Hematopoietic multipotent progenitor cell treated with erythropoietin and hydrocortisone succinate and interleukin-3 and kit ligand, for 8 days (in vitro differentiated cells): Measurements from ENCODE around the gene FBLN7.

Source experiments
- DNase-seq: peaks from one replicate; pipeline ENCODE4 v3.0.0-alpha.2; 2015

The FBLN7 gene

DNA sequence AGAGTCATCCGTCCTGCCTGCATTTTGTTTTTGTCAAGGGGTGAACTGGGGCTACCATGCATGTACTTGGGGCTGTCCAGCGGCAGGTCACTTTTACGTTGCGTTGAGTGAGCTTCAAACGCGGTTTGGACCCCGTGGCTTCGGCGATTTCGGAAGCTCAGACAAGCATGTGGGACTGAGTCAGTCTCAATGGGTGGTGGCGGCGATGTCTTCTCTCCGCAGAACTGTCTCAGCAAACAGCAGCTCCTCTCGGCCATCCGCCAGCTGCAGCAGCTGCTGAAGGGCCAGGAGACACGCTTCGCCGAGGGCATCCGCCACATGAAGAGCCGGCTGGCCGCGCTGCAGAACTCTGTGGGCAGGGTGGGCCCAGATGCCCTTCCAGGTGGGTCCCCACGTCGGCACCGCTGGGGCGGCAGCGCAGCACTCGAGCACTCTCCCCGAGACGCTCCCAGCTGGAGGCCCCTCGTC lies 21.3 kb downstream of the FBLN7 start:
- DNase-seq = no peak

- DNase-seq = no peak
Measured at GRCh38 chr2:112160283-112161250, 22.4 kb downstream of the FBLN7 start.

DNA sequence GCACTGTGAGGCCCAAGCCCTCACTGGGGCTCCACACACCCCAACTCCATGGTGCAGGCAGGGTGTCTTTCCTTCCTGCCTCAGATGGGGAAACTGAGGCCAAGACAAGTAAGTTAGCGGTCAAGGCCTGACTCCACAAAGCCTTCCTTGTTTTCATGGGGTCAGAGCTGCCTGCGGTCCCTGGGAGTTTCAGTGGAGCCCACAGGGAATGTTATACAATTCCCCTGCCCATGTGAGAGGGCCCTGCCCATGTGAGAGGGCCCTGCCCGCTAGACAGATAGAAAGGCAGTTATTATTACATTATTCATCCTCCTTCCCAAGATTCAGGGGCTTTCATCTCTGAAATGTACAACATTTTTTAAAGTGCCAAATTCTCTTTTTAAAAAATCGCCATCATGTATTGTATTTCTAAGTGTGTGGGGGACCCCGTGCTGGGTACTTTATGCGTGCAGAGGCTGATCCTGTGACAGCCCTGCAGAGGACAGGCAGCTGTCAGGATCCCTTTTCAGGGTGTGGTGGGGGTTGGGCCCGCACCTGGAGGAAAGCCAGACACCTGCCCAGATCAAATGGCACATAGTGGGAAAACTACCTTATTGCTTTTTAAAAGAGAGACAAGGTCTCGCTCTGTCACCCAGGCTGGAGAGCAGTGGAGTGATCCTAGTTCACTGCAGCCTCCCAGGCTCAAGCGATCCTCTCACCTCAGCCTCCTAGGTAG lies 23.4 kb downstream of the FBLN7 start:
- DNase-seq = no peak

DNA sequence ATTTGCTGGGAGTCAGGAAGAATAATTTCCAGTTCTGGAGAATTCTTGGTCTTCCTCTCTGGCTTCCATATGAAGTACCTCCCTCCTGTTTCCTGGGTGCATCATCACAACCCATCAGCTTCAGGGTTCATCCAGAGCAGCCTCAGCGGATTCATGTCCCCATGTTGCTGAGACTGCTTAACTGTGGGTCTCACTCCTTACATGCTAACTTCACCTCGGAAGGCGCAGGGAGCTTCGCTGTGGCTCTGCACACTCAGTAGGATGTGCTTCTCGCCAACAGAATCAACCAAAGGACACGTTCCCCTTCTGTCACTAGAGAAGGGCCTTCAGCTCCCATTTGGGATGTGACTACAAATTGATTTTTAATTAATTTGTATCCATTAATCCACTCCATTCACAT lies 24.2 kb downstream of the FBLN7 start:
- DNase-seq = no peak

GRCh38 chr2:112162956-112163355 lies 24.8 kb downstream of the FBLN7 start:
- DNase-seq = no peak

- no peak for DNase-seq
Measured at GRCh38 chr2:112163541-112163981, 25.4 kb downstream of the FBLN7 start.

DNA sequence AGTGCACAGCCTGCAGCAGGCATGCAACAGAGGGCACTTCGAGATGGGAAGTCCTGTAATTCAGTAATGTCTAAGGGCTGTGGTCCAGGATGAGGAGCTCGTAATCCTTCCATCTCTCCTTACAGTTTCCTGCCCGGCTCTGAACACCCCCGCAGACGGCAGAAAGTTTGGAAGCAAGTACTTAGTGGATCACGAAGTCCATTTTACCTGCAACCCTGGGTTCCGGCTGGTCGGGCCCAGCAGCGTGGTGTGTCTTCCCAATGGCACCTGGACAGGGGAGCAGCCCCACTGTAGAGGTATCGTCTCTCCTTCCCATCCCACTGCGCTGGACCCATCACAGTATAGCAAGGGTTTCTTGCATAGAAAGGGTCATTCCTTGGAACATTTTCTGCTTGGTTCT lies 26.7 kb downstream of the FBLN7 start:
- no peak for DNase-seq

DNA sequence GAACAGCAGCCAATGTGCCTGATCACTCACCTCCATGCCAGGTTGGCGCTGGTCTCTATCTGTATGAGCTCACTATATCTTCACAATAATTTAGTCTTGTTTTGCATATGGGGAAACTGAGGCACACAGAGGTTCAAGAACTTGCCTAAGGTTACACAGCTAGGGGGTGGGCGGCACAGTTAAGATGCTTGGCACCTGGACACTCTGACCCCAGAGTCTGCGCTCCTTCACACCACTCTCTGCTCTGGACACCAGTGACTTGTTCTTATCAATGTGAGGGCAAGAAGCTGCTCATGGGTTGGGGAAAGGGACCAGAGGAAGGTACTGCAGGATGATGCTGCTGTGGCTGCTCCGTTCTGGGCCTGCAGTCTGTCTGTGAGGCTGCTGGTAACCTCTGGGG lies 27.1 kb downstream of the FBLN7 start:
- no peak for DNase-seq

- no peak for DNase-seq
Measured at GRCh38 chr2:112166806-112167499, 28.8 kb downstream of the FBLN7 start.

DNA sequence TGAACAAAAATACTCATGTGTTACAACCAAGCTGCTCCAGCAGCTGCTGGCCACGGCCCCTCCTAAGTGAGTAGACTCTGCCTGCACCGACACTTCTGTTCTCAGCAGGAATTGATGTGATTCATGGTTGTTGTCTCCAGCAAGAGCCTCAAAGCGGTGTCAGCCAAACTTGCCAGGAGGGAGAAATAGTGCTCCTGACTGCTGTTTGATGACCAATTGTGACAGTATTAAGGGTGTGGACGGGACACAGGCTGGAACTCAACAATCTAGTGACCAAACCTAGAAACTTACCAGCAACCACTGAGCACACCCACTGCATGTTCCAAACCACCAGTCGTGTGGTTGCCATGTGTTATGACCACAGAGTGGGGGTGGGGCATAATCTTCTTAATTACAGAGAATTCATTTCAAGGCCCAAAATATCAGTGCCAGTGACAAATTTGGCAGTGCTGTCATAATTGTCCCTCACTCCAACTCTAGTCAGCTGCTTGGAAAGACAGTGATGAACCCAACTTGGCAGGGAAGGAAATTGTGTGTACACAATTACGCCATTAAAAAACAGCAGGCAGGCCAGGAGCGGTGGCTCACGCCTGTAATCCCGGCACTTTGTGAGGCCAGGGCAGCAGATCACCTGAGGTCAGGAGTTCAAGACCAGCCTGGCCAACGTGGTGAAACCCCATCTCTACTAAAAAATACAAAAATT lies 30.4 kb downstream of the FBLN7 start:
- DNase-seq = peak; percentile 36

DNA sequence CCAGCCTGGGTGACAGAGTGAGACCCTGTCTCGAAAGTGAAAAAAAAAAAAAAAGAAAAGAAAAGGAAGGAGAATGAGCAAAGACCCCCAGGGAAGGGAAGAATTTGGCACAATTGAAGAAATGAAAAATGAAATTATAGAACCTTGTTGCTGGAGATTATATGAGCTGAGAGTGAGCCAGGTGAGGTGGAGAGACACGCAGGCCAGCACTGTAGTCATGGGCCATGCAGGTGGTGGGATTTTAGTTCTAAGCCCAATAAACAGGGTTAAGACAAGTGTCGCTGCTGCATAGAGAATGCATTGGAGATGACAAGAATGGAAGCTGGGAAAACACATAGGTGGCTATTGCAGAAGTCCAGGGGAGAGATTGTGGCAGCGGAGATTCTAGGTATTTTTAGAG lies 32.3 kb downstream of the FBLN7 start:
- no peak for DNase-seq

- no peak for DNase-seq
Measured at GRCh38 chr2:112173646-112174319, 35.6 kb downstream of the FBLN7 start.

- no peak for DNase-seq
Measured at GRCh38 chr2:112174383-112174782, 36.2 kb downstream of the FBLN7 start.

DNA sequence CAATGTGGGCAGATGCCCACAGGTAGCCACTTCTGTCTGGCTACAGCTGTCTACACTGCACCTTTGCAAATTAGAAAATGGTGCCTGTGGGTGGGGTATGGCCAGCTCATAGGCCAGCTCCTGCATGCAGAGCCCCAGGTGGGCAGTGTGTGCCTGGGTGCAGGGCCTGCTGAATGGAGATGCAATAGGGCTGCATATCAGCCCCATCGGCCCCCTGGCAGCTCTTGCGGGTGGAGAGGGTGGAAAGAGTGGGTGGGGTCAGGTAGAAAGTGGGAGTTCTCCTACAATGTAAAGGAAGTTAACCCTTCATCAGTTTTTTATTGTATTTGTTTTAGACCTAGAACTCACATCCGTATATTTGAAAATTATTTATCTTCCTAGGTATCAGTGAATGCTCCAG lies 37.1 kb downstream of the FBLN7 start:
- no peak for DNase-seq

DNA sequence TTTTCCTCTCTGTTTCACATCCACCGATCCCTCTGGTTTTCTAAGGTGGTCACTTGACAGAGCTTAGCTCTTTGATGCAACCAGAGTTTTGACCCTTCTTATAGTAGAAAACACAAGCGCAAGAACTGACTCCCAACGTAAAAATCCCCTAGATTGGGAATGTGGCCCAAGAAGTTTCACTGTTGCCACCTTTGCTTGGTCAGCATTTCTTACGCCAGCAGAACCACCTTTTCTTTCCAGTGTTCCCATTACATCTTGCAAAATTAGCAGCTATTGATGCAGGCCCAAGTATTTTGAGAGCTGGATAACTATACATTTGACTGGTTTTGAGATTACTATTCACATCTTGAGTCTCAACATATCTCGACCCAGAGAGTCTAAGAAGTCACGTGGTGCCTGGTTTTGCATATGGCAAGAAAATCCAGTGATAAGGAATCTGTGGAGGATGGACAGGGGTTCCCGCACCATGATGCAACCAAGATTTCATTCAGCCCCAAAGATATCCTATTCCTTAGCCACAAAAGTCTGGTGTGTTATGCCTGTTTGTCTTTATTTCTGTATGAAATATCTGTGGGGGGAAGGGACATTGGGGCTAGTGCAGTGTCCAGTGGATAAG lies 37.9 kb downstream of the FBLN7 start:
- no peak for DNase-seq

GRCh38 chr2:112181571-112182290 lies 43.5 kb downstream of the FBLN7 start:
- DNase-seq = no peak

GRCh38 chr2:112182581-112183034 lies 44.4 kb downstream of the FBLN7 start:
- no peak for DNase-seq

- no peak for DNase-seq
Measured at GRCh38 chr2:112183327-112184025, 45.3 kb downstream of the FBLN7 start.

GRCh38 chr2:112184121-112184520 lies 45.9 kb downstream of the FBLN7 start:
- DNase-seq = no peak

- DNase-seq = no peak
Measured at GRCh38 chr2:112185131-112185530, 46.9 kb downstream of the FBLN7 start.
